Stimulated activated CD8-positive, alpha-beta memory T cell treated with anti-CD3 and anti-CD28 coated beads, Interleukin-4, amount 100 ng/mL, for 1 hour (primary cell): ENCODE results near the gene PTCSC3.

Experiments used
- DNase-seq, 2 donors: peaks; one replicate each; pipeline ENCODE4 v3.0.0-alpha.2; 2020; ENCODE audit warnings: low read depth in 2 of 2, low spot score in 1 of 2

The PTCSC3 gene

GRCh38 chr14:36086629-36087395 is 89.7 kb downstream of the PTCSC3 start:
- no peak for DNase-seq

GRCh38 chr14:36085861-36086260 is 90.7 kb downstream of the PTCSC3 start:
- DNase-seq = no peak
